NCI-H1417 (cell line): ENCODE measurements around the gene GORASP2.

Experiments used
- DNase-seq, 3 experiments: peaks; one replicate each; lab custom pipeline; 2025; lab: John Stamatoyannopoulos, UW

GORASP2 gene

GRCh38 chr2:170999654-171000053, 70.6 kb downstream of the GORASP2 start:
- no peak for DNase-seq

GRCh38 chr2:171004363-171004762, 75.3 kb downstream of the GORASP2 start:
- DNase-seq, result no peak

- DNase-seq, result no peak
Measured at GRCh38 chr2:171004833-171005232, 75.8 kb downstream of the GORASP2 start.

GRCh38 chr2:171008550-171009205, 79.6 kb downstream of the GORASP2 start:
- no peak for DNase-seq

- DNase-seq, result no peak
Measured at GRCh38 chr2:171009386-171009785, 80.3 kb downstream of the GORASP2 start.

GRCh38 chr2:171013851-171014250, 84.8 kb downstream of the GORASP2 start:
- DNase-seq, result no peak

- DNase-seq, result no peak
Measured at GRCh38 chr2:171016125-171016524, 87.1 kb downstream of the GORASP2 start.
